ENCODE results near the gene NXPH4.

GRCh38 chr12:57201631-57202030 lies 15.0 kb upstream of the NXPH4 start:
- TF ChIP-seq CTCF (IDR thresholded peaks at IDR 0.05) (no peak), POLR2A (IDR thresholded peaks at IDR 0.05) (no peak)

All from esophagus squamous epithelium (tissue), 4 donors.